Putamen (tissue), 1 donor: ENCODE data around the gene KCNC4.

Source experiments
- DNase-seq: peaks from one replicate; pipeline ENCODE4 v3.0.0-alpha.2; 2016; ENCODE audit warnings: low spot score

The KCNC4 gene

DNA sequence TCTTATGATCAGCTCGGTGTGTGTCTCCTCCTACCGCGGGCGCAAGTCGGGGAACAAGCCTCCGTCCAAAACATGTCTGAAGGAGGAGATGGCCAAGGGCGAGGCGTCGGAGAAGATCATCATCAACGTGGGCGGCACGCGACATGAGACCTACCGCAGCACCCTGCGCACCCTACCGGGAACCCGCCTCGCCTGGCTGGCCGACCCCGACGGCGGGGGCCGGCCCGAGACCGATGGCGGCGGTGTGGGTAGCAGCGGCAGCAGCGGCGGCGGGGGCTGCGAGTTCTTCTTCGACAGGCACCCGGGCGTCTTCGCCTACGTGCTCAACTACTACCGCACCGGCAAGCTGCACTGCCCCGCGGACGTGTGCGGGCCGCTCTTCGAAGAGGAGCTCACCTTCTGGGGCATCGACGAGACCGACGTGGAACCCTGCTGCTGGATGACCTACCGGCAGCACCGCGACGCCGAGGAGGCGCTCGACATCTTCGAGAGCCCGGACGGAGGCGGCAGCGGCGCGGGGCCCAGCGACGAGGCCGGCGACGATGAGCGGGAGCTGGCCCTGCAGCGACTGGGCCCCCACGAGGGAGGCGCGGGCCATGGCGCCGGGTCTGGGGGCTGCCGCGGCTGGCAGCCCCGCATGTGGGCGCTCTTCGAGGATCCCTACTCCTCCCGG, 1.5 kb downstream of the KCNC4 start:
- DNase-seq = no peak

GRCh38 chr1:110212169-110213142, 2.3 kb downstream of the KCNC4 start:
- DNase-seq = no peak

GRCh38 chr1:110213143-110213540, 3.0 kb downstream of the KCNC4 start:
- no peak for DNase-seq

- DNase-seq = no peak
These were observed 4.6 kb downstream of the KCNC4 start for GRCh38 chr1:110214454-110215404.

GRCh38 chr1:110215621-110216515, 5.8 kb downstream of the KCNC4 start:
- no peak for DNase-seq

- DNase-seq = no peak
These were observed 6.8 kb downstream of the KCNC4 start for GRCh38 chr1:110216844-110217444.

- no peak for DNase-seq
These were observed 8.0 kb downstream of the KCNC4 start for GRCh38 chr1:110218137-110218536.

DNA sequence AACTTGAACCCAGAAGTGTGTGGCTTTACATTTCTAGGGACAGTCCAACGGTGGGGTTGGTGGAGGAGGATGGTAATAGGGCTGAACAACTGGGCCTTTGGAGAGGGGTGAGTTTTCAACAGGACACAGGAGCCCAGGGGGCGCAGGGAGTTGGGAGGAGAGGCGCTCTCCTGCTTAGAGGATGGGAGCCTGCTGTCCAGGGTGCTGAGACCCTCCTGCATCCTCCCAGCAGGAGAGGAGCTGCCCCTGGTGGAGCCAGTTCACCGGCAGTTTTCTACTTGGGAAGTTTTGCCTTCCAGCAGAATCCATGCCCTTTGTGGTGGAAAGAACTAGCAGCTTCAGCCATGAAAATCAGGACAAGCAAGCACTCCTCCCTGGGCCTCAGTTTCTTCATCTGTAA, 8.6 kb downstream of the KCNC4 start:
- DNase-seq = no peak

DNA sequence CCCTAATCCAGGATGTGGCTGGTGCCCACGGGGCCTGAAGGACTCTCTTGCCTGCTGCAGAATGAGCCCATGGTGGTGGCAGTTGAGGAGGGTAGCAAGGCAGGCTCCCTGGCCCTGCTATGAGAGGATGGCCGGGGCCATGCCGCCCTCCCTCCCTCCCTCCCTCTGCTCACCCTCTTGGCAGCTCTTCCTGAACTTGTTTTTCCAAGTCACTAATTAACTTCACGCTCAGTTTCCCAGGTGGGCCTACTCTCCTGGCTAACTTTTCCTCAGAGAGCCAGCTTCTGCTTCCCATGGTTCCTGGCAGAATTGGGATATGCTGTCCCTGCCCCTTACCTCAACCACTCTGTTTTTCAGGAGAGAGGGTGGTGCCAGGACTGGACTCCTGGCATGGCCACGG, 10.2 kb downstream of the KCNC4 start:
- no peak for DNase-seq

DNA sequence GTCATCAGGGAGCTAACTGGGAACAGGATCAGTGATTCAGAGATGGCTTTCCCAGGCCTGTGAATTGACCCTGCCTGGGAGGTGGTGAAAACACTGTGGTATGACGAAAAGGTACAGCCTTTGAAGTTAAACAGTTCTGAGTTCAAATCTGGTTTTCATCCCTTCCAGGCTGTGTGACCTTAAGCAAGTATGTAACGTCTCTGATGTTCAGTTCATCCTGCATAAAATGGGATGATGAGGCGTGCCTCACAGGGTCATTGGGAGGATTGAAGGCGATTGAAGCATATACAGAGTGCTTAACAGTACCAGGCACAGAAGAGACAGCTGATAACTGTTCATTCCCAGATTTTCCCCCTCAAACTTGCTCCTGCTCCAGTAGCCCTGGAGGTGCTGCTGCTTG, 11.0 kb downstream of the KCNC4 start:
- DNase-seq = no peak

DNA sequence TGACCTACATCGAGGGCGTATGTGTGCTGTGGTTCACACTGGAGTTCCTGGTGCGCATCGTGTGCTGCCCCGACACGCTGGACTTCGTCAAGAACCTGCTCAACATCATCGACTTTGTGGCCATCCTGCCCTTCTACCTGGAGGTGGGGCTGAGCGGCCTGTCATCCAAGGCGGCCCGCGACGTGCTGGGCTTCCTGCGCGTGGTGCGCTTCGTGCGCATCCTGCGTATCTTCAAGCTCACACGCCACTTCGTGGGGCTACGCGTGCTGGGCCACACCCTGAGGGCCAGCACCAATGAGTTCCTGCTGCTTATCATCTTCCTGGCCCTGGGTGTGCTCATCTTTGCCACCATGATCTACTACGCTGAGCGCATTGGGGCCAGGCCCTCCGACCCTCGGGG, 13.0 kb downstream of the KCNC4 start:
- DNase-seq = no peak

- DNase-seq = no peak
These were observed 13.5 kb downstream of the KCNC4 start for GRCh38 chr1:110223581-110223980.

- no peak for DNase-seq
These were observed 14.3 kb downstream of the KCNC4 start for GRCh38 chr1:110224240-110224995.

GRCh38 chr1:110225212-110225611, 15.1 kb downstream of the KCNC4 start:
- no peak for DNase-seq

DNA sequence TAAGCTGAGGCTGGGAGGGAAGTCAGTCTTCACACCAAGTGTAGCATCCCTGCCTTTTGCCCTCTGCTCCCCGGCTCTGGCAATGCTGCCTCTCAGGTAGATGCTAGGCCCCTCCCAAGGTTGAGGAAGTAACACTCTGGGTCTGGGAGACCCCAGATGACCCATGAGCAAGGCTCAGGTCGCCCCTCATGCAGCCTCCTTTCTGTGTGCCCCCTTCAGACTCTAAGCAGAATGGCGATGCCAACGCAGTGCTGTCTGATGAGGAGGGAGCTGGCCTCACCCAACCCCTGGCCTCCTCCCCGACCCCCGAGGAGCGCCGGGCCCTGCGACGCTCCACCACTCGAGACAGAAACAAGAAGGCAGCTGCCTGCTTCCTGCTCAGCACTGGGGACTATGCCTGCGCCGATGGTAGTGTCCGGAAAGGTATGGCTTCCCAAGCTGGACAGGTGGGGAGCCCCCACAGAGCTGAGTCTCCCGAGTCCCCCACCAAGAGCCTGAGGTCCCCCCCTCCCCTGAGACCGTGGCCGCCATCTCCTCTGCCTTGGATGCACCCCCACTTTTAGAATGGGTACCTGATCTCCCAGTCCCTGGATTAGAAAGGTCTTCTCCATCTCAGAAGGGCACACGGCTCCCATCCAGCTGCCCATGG, 15.8 kb downstream of the KCNC4 start:
- no peak for DNase-seq

- DNase-seq = no peak
These were observed 17.7 kb downstream of the KCNC4 start for GRCh38 chr1:110227774-110228173.

DNA sequence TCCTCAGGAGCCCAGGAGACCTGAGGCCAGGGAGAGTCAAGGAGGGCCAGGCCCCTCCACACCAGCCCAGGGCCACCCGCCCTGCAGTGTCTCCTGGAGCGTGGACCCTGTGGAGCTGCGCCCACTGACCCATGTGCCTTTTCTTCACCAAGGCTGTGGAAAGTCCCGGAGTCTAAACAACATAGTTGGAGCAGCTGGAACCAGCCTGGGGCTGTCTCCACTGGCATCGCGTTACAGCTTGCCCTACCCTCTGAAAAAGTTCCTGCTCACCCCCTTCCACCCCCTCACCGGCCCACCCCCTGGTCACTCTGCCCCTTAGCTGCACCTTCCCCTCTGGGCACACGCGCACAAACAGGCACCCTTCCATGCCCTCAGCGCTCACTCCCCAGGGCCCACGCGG, 18.3 kb downstream of the KCNC4 start:
- DNase-seq = no peak

DNA sequence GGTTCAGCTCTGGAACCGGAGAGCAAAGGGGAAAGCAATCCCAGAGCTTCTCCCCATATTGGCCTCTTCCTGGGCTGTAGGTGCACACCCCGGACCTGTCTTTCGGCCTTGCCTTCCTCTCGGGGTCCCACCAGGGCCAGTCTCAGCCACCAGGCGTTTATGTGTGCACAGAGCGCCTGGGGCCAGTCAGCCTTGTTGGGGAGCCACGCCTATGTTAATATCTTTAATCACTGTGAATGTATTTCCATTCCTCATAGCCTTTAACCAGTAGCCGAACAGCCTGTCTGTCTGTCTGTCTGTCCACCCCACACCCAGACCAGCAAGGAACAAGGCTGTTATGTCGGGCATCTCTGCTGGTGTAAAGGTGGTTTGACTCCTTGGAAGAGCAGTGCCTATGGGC, 18.8 kb downstream of the KCNC4 start:
- DNase-seq = no peak

DNA sequence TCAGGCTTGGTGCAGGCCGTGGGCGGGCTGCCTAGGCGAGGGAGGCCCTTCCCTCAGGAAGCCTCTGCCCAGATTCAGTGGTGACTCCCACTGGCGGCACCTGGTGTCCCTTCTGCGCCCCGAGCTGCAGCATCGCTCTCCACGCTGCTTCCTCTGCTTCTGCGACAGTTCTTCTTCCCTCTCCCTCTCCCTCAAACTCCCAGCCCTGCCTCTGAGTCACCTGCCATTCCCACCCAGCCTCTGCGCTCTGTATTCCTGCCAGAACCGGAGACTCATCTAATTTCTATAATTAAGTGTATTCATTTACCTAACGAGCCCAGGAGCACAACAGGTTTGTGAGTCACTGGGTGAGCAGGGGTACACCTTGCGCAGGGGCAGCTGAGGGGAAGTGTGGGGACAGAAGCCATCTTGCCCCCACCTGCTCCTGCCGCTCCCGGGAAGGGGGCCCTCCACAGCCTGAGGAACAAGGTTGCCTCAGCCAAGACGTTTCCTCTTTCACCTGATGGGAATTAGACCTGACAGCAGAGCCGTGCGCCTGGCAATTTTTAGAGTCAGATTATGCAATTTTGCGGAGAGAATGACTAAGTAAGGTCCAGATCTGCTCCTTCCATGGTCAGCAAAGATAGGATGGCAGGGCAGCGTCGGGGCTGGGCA, 19.4 kb downstream of the KCNC4 start:
- DNase-seq = peak; percentile 52
